Measurements from ENCODE around the gene TBL1XR1.

Gene TBL1XR1

DNA sequence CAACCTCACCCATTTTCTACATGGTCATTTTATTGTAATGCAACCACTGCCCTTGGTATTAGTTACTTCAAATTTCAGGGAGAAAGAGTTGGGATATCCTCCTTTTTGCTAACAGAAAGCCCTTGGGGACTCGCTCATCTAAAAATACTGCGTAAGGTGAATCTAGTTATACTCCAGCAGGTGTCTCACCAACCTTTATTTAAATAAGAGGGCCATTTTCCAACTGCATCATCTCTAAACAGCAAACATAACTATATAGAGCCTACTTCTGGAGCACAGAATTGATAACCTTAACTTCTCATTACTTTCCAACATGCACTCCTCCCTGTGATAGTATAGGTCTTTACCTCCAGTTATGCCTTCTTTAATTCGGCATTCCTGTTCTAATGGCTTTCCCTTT, 77.5 kb downstream of the TBL1XR1 start:
- in situ Hi-C loops (cut with HindIII; ENCODE audit: low pct_unique_long_range_greater_than_20kb, low sequenced_read_pairs) = no loop called here
- DNase-seq (ENCODE audit: low read depth in 1 of 2, low spot score in 1 of 2) = peak in 1 of 2 experiments; percentile 41
- 0 out of 2 replicates have a peak, but pooled peaks have one; percentile 10 for TF ChIP-seq JUND (IDR thresholded peaks at IDR 0.05; ENCODE audit: low read depth)

DNA sequence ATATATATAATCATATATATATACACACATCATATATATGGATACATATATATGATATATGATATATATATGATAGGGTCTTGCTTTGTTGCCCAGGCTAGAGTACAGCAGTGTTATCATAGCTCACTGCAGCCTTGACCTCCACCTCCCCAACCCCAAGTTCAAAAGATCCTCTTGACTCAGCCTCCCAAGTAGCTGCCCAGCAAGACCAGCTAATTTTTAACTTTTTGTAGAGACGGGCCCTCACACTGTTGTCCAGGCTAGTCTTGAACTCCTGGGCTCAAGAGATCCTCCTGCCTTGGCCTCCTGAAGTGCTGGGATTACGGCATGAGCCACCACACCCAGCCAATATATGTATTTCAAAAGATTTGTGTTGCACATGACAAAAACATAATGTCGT, 83.0 kb downstream of the TBL1XR1 start:
- no peak for DNase-seq (ENCODE audit: low read depth in 1 of 2, low spot score in 1 of 2)
- TF ChIP-seq JUND (IDR thresholded peaks at IDR 0.05; ENCODE audit: low read depth) = no peak
- in situ Hi-C loops (cut with HindIII; ENCODE audit: low pct_unique_long_range_greater_than_20kb, low sequenced_read_pairs) = no loop called here

DNA sequence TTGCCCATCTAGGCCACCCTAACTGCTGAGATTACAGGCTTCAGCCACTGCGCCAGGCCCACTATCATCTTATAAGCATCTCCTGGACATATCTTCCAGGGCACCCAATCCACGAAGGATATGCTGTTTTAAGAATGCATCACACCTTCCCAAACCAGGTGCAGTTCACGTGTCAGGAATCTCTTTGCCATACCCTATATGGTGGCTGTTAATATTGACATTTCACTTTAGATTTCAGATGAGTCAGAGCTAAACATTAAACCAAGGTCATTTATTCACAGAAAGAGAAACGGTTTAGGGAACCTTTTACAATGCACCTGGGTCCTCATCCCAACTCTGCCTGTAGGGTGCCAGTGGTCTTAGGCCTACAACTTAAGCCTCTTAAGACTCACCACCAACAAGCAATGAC, 85.7 kb downstream of the TBL1XR1 start:
- DNase-seq (ENCODE audit: low read depth in 1 of 2, low spot score in 1 of 2) = peak in 1 of 2 experiments; percentile 63
- TF ChIP-seq JUND (IDR thresholded peaks at IDR 0.05; ENCODE audit: low read depth) = no peak
- in situ Hi-C loops (cut with HindIII; ENCODE audit: low pct_unique_long_range_greater_than_20kb, low sequenced_read_pairs) = no loop called here

DNA sequence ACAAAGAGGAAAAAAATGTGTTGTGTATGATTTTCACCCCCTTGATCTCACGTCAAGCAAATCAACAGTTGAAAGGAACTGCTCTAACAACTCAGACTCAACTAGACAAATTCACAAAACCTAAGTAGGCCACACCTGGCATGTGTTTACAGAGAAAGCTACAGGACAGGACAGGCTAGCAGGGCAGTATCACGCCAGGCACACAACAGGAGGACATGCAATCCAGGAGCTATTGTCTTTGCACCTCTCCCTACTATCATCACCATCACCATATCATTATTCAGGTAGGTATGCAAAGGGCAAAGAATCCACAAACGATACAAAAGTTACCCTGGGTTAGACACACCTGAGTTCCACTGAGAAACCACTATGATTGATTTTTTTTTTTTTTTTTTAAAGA, 86.4 kb downstream of the TBL1XR1 start:
- DNase-seq (ENCODE audit: low read depth in 1 of 2, low spot score in 1 of 2) = peak in 1 of 2 experiments; percentile 75
- in situ Hi-C loops (cut with HindIII; ENCODE audit: low pct_unique_long_range_greater_than_20kb, low sequenced_read_pairs) = no loop called here
- TF ChIP-seq JUND (IDR thresholded peaks at IDR 0.05; ENCODE audit: low read depth) = no peak

- no peak for DNase-seq (ENCODE audit: low read depth in 1 of 2, low spot score in 1 of 2)
- in situ Hi-C loops (cut with HindIII; ENCODE audit: low pct_unique_long_range_greater_than_20kb, low sequenced_read_pairs) = no loop called here
- TF ChIP-seq JUND (IDR thresholded peaks at IDR 0.05; ENCODE audit: low read depth) = no peak
These were observed 86.9 kb downstream of the TBL1XR1 start for GRCh38 chr3:177110386-177110785.

GRCh38 chr3:177109688-177110330, 87.5 kb downstream of the TBL1XR1 start:
- peak in 1 of 2 experiments; percentile 41 for DNase-seq (ENCODE audit: low read depth in 1 of 2, low spot score in 1 of 2)
- TF ChIP-seq JUND (IDR thresholded peaks at IDR 0.05; ENCODE audit: low read depth) = no peak
- in situ Hi-C loops (cut with HindIII; ENCODE audit: low pct_unique_long_range_greater_than_20kb, low sequenced_read_pairs) = no loop called here

GRCh38 chr3:177108648-177109047, 88.6 kb downstream of the TBL1XR1 start:
- no peak for TF ChIP-seq JUND (IDR thresholded peaks at IDR 0.05; ENCODE audit: low read depth)
- peak in 1 of 2 experiments; percentile 51 for DNase-seq (ENCODE audit: low read depth in 1 of 2, low spot score in 1 of 2)
- in situ Hi-C loops (cut with HindIII; ENCODE audit: low pct_unique_long_range_greater_than_20kb, low sequenced_read_pairs) = no loop called here

GRCh38 chr3:177107461-177108239, 89.6 kb downstream of the TBL1XR1 start:
- TF ChIP-seq JUND (IDR thresholded peaks at IDR 0.05; ENCODE audit: low read depth) = no peak
- DNase-seq (ENCODE audit: low read depth in 1 of 2, low spot score in 1 of 2) = no peak
- in situ Hi-C loops (cut with HindIII; ENCODE audit: low pct_unique_long_range_greater_than_20kb, low sequenced_read_pairs) = no loop called here

GRCh38 chr3:177106594-177106993, 90.7 kb downstream of the TBL1XR1 start:
- DNase-seq (ENCODE audit: low read depth in 1 of 2, low spot score in 1 of 2) = no peak
- TF ChIP-seq JUND (IDR thresholded peaks at IDR 0.05; ENCODE audit: low read depth) = no peak
- in situ Hi-C loops (cut with HindIII; ENCODE audit: low pct_unique_long_range_greater_than_20kb, low sequenced_read_pairs) = no loop called here

GRCh38 chr3:177106184-177106583, 91.1 kb downstream of the TBL1XR1 start:
- TF ChIP-seq JUND (IDR thresholded peaks at IDR 0.05; ENCODE audit: low read depth) = no peak
- in situ Hi-C loops (cut with HindIII; ENCODE audit: low pct_unique_long_range_greater_than_20kb, low sequenced_read_pairs) = no loop called here
- no peak for DNase-seq (ENCODE audit: low read depth in 1 of 2, low spot score in 1 of 2)

DNA sequence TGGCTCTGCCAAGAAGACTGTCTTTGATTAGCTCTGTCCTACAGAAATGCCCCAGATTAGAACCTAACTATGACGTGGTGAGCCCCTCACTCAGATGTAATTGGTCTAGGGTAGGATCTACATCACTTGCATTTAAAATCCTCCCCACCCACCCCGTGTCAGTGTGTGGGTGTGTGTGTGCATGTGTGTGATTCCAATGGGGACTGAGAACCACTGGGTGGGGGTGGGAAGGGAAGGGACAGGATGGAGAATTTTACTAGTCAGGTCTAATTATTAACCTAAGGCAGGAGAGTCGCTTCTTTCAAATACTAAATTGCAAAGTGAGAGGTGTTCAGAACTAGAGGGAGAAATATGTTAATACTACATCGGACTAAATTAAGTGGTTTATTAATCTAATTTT, 91.7 kb downstream of the TBL1XR1 start:
- DNase-seq (ENCODE audit: low read depth in 1 of 2, low spot score in 1 of 2) = no peak
- in situ Hi-C loops (cut with HindIII; ENCODE audit: low pct_unique_long_range_greater_than_20kb, low sequenced_read_pairs) = no loop called here
- no peak for TF ChIP-seq JUND (IDR thresholded peaks at IDR 0.05; ENCODE audit: low read depth)

DNA sequence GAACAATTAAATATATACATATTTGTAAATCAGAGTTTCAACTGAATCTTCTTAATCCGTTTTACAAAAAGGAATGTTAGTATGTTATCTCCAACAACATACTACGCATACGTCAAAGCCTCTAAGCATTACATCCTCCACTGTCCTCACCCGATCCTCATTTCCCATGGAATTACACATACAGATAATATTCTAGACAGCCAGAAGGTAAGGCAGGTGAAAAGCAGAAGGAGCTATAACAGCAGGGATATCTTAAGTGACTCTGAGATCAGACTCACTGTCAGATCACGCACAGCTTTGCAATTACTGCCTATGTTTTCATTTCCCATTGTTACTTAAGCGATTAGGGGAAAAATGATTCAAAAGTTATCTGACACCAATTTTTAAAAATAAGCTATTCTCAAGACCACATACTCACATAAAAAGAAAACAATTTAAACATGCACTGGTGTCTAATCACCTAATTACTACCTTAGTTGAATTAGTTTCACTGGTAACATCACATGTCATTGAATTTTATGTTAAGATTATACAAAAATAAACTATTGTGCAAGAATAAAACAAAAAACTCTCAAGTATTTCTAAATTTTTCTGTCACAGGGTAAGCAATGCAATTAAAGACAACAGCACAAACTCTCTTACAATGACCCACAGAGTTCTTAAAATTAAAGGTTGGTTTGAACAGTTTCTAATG, 92.8 kb downstream of the TBL1XR1 start:
- in situ Hi-C loops (cut with HindIII; ENCODE audit: low pct_unique_long_range_greater_than_20kb, low sequenced_read_pairs) = no loop called here
- no peak for TF ChIP-seq JUND (IDR thresholded peaks at IDR 0.05; ENCODE audit: low read depth)
- no peak for DNase-seq (ENCODE audit: low read depth in 1 of 2, low spot score in 1 of 2)

- DNase-seq (ENCODE audit: low read depth in 1 of 2, low spot score in 1 of 2) = no peak
- in situ Hi-C loops (cut with HindIII; ENCODE audit: low pct_unique_long_range_greater_than_20kb, low sequenced_read_pairs) = no loop called here
- TF ChIP-seq JUND (IDR thresholded peaks at IDR 0.05; ENCODE audit: low read depth) = no peak
These were observed 94.7 kb downstream of the TBL1XR1 start for GRCh38 chr3:177102553-177102952.

Measured in T47D (cell line).